Adrenal gland (tissue), 12 donors: ENCODE results near the gene CIC. TPM values are rescaled to one million over a fixed set of nuclear protein-coding genes. Genes with fewer than 3 reads are reported as not detected.

Source experiments
- DNase-seq, 7 donors: peaks; one replicate each; pipeline ENCODE4 v3.0.0-alpha.2; 2019 to 2020
- H3K27ac ChIP-seq, 5 donors: fragments of 200-600 bp; sonication (generic) in 4 of 5; 1 replicate in 3 of 5; 2 replicates in 2 of 5; pipeline versions ENCODE4 v1.5.1 to v1.8.0; 2016 to 2020; ENCODE audit warnings: mild to moderate bottlenecking in 1 of 5
- H3K27me3 ChIP-seq: fragments of 200-600 bp; 2 replicates; pipeline ENCODE4 v1.8.0; 2021
- H3K36me3 ChIP-seq, 2 donors: fragments of 200-600 bp; replicated peaks in 1 of 2; 1 replicate in 1 of 2; 2 replicates in 1 of 2; pipeline versions ENCODE4 v1.5.1 to v1.8.0; 2018 to 2022
- H3K4me1 ChIP-seq, 2 donors: fragments of 200-600 bp; replicated peaks in 1 of 2; 1 replicate in 1 of 2; 2 replicates in 1 of 2; pipeline versions ENCODE4 v1.5.1 to v1.8.0; 2018 to 2021
- H3K4me3 ChIP-seq, 4 donors: fragments of 200-600 bp; sonication (generic) in 3 of 4; one replicate each; pipeline ENCODE4 v1.5.1; 2016 to 2018
- H3K9me3 ChIP-seq, 3 donors: fragments of 200-600 bp; sonication (generic) in 1 of 3; replicated peaks in 1 of 3; 1 replicate in 2 of 3; 2 replicates in 1 of 3; pipeline versions ENCODE4 v1.5.1 to v1.8.0; 2016 to 2021
- POLR2A ChIP-seq, 2 donors: fragments of 450-650 bp; IDR thresholded peaks; one replicate each; pipeline ENCODE4 v1.6.1; 2017; ENCODE audit warnings: antibody characterized with exemption in 2 of 2, mild to moderate bottlenecking in 2 of 2, moderate library complexity in 1 of 2
- WGBS, 4 donors: extraction: QIAGEN DNeasy Blood & Tissue Kit in 2 of 4; methylation state at CpG; one replicate each; pipeline versions ENCODE4 v1.1.5 to v1.1.7; 2013 to 2017; 5-methylcytosine and 5-hydroxymethylcytosine counted together
- intact Hi-C, 2 donors: fragments of 100-400 bp; cut with DNase I; formaldehyde crosslinking; loops; one replicate each; pipeline versions ENCODE4 v1.14.1 to v1.15.0; 2022 to 2023
- polyA plus RNA-seq, 3 donors: library from polyadenylated mRNA; stranded (reverse); fragments of 200-250 nt in 2 of 3; fragments of 350-450 nt in 1 of 3; fragmentation: Illumina TruSeq in 1 of 3; extraction: RNeasy Lipid Tissue Mini Kit (QIAGEN cat#74804) in 1 of 3; gene quantifications; one replicate each; pipeline ENCODE4 v1.2.3, GENCODE V29; 2013 to 2014
- total RNA-seq, 9 donors: library from RNA; depleted of rRNA in 4 of 9; stranded (reverse); fragments of >200 nt in 4 of 9; fragments of 120-200 nt in 1 of 9; fragmentation: NEBNext Ultra II Directional in 1 of 9; extraction: Animal tissue kit (Norgen Biotek cat#: 25700) in 1 of 9; gene quantifications; one replicate each; pipeline versions ENCODE4 v1.1.0 to v1.2.4, GENCODE V29; 2013 to 2023
- TF ChIP-seq, protein P1 (sequence below), 6 experiments: fragments of 450-650 bp in 4 of 6; fragments of 200-600 bp in 2 of 6; sonication (generic) in 1 of 6; IDR thresholded peaks; 1 replicate in 5 of 6; 2 replicates in 1 of 6; pipeline versions ENCODE4 v1.5.1 to v1.8.0; 2016 to 2021; ENCODE audit warnings: antibody characterized with exemption in 6 of 6, mild to moderate bottlenecking in 2 of 6, moderate library complexity in 1 of 6
- donor health status: healthy with polysubstance abuse.
- donor health status: Bipolar disorder and iron deficiency.
- donor health status: DM: yes; HTN: yes; CAD: no.
- donor health status: DM: no; HTN: no; CAD: no.
- donor health status: DM: no; HTN: no; CAD: no.
- donor health status: DM: yes; HTN: yes; CAD: no.

CIC gene
- total and polyA plus RNA-seq, 12 donors = 11.9 to 171 (median 71.9) TPM

DNA sequence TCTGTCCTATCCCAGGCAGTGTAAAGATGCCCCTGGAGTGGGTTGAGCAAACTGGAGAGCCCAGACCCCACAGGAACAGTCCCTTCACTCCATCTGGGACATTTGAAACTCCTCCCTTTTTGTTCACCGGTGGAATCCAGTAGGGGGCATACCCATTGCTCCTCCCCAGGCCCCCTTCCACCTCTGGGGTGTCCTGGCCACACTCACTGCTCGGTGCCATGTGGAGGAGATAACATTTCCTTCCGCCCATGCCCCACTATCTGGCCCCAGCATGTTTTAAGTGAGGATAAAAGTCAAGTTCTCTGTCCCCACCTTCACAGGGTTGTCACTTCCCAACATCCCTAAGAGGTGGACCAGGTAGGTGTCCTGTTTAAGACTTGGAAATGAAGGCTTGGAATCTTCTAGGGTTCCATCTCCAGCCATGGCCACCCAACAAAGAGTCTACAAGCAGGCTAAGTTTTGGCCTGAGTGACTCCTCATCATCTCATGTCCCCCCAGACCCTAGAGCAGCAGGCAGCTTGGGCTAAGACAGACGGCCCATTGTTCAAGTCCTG is 39.7 kb upstream of the CIC start:
- H3K27me3 ChIP-seq = no peaks in the 10 kb centered on the region
- no peak overlapping the region for H3K4me3 ChIP-seq
- WGBS, 4 donors = 68 to 91% (median 83%) methylated on average over 4 of the region's 4 CpGs
- peak overlapping the region in 1 of 5 donors; percentile 48 for H3K27ac ChIP-seq
- no peak for DNase-seq
- TF ChIP-seq, protein P1, sequence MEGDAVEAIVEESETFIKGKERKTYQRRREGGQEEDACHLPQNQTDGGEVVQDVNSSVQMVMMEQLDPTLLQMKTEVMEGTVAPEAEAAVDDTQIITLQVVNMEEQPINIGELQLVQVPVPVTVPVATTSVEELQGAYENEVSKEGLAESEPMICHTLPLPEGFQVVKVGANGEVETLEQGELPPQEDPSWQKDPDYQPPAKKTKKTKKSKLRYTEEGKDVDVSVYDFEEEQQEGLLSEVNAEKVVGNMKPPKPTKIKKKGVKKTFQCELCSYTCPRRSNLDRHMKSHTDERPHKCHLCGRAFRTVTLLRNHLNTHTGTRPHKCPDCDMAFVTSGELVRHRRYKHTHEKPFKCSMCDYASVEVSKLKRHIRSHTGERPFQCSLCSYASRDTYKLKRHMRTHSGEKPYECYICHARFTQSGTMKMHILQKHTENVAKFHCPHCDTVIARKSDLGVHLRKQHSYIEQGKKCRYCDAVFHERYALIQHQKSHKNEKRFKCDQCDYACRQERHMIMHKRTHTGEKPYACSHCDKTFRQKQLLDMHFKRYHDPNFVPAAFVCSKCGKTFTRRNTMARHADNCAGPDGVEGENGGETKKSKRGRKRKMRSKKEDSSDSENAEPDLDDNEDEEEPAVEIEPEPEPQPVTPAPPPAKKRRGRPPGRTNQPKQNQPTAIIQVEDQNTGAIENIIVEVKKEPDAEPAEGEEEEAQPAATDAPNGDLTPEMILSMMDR (IDR thresholded peaks at IDR 0.05) = no peak
- TF ChIP-seq POLR2A (IDR thresholded peaks at IDR 0.05) = no peak
- H3K4me1 ChIP-seq = peaks cover 6 to 11% of the 10 kb centered on the region in 2 donors
- no peaks in the 10 kb centered on the region for H3K9me3 ChIP-seq
- intact Hi-C loops = no loop called here
- H3K36me3 ChIP-seq = peaks cover 0 to 90% of the 10 kb centered on the region in 2 donors

DNA sequence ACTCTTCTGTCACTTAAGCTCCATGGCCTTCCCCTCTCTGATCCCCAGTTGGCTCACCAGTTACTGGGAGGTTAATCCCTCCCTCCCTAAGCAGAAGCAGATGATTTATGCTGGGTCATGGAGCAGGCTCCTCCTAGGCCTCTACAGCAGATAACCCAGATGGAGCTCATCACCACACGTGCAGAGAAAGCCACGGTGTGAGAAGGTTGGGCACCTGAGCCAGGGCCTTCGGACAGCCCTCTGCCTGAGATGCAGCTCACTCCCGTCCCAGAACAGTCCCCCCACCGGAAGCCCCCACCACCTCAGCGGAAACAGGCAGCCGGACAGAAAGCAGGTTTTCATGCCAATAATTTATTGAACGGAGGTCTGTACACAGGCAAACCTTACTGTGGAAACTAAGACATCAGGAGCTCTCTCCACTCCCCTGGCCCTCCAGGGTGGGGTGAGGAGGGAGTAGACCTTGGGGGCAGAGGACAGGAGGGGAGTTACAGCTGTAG is 39.1 kb upstream of the CIC start:
- intact Hi-C loops = loop anchor here in 1 of 2 donors (10.0 kb wide), 1 partner anchor 95 kb away; the partner anchor contains the start of gene POU2F2

DNA sequence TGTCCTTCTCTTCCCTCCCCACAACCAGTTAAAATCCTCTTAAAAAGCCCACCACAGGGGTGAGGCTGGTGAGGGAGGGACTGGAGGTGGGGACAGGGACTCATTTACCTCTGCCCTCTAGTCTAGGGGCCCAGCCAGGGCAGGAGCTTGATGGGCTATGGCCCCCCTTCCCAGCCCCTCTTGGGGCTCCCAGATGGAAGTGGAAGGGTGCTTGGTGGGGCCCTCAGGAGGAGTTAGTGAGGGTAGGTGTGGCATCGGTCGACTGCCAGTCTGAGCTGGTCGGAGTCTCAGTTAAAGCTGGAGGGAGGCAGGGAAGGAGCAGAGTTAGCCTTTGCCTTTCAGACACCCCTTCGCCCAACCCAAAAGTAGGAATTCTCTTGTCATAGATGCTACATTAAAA is 38.5 kb upstream of the CIC start:
- 81 to 91% (median 87%) methylated on average over 4 of the region's 4 CpGs for WGBS, 4 donors
- Histone ChIP-seq H3K4me1 (peaks cover 6 to 11% of the 10 kb centered on the region in 2 donors), H3K36me3 (peaks cover 0 to 90% of the 10 kb centered on the region in 2 donors), H3K27ac (no peak overlapping the region), H3K9me3 (no peaks in the 10 kb centered on the region), H3K4me3 (no peak overlapping the region), H3K27me3 (no peaks in the 10 kb centered on the region)
- intact Hi-C loops = loop anchor here in 1 of 2 donors (10.0 kb wide), 1 partner anchor 96 kb away; the partner anchor contains the start of gene POU2F2
- TF ChIP-seq, protein P1 (IDR thresholded peaks at IDR 0.05) = no peak
- TF ChIP-seq POLR2A (IDR thresholded peaks at IDR 0.05) = no peak
- DNase-seq = no peak

More for the DNA sequence above, 39.1 kb upstream of the CIC start:
- DNase-seq = no peak
- Histone ChIP-seq H3K27me3 (no peaks in the 10 kb centered on the region), H3K4me1 (peaks cover 6 to 11% of the 10 kb centered on the region in 2 donors), H3K36me3 (peaks cover 0 to 90% of the 10 kb centered on the region in 2 donors), H3K4me3 (no peak overlapping the region), H3K27ac (peak overlapping the region in 2 of 5 donors; percentile 15 to 48), H3K9me3 (no peaks in the 10 kb centered on the region)
- WGBS, 4 donors = 39 to 58% (median 43%) methylated on average over 8 of the region's 8 CpGs
- TF ChIP-seq POLR2A (IDR thresholded peaks at IDR 0.05) = no peak
- TF ChIP-seq, protein P1 (IDR thresholded peaks at IDR 0.05) = no peak

DNA sequence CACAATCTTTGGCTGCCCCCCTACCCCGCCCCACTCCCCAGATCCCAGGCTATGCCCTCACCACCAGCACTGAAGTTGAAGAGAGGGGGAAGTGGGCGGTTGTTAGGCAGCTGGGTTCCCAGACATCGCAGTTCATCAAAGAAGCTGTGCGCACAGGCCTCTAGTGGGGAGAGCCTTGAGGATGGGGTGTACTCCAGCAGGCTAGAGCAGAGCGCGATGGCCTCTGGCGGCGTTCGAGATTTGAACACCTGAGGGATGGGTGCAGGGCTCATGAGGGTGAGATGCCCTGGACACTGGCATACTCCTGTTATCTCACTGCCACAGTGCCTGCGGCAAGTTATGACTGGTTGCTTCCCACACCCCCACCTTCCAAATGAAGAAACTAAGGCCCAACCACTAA is 36.6 kb upstream of the CIC start:
- intact Hi-C loops = loop anchor here in 1 of 2 donors (10.0 kb wide), 1 partner anchor 98 kb away; the partner anchor contains the start of gene POU2F2
- no peak for DNase-seq
- 93 to 100% (median 95%) methylated on average over 10 of the region's 10 CpGs for WGBS, 4 donors

More for the DNA sequence above, 36.6 kb upstream of the CIC start:
- H3K4me3 ChIP-seq = no peak overlapping the region
- no peak overlapping the region for H3K27ac ChIP-seq
- no peaks in the 10 kb centered on the region for H3K27me3 ChIP-seq
- TF ChIP-seq, protein P1 (IDR thresholded peaks at IDR 0.05) = no peak
- no peak for TF ChIP-seq POLR2A (IDR thresholded peaks at IDR 0.05)
- peaks cover 6 to 11% of the 10 kb centered on the region in 2 donors for H3K4me1 ChIP-seq
- peaks cover 0 to 86% of the 10 kb centered on the region in 2 donors for H3K36me3 ChIP-seq
- H3K9me3 ChIP-seq = no peaks in the 10 kb centered on the region
